Measurements from ENCODE around the gene ACAP3. TPM values are rescaled to one million over a fixed set of nuclear protein-coding genes. Genes with fewer than 3 reads are reported as not detected.
A peak's percentile ranks its signal among the peaks of the same experiment; 100 is the strongest.

ACAP3 gene
- total RNA-seq, 4 donors from 2014 or later, result 78.1 to 156 (median 110) TPM

DNA sequence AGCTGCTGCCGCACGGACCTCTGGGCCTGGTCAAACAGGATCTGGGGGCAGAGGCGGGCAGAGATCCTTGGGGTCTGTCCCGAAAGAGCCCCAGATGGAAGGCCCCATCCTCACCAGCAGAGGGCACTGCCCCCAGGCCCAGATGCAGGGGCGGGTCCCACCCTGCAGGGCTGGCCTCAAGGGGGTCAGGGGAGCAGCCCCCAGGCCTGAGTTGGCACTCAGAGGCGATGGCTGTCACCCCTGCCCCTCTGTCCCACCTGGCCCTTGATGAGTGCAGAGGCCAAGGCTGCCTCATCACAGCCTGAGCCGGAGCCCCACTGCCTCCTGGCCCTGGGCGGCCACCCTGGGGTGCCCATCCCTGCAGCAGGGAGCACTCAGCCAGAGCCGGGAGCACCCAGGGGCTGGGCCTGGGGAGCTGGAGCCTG, 5.7 kb downstream of the ACAP3 start:
- peaks cover 12 to 37% (median 27%) of the 10 kb centered on the region in 4 donors for H3K4me1 ChIP-seq
- H3K9me3 ChIP-seq, result no peaks in the 10 kb centered on the region
- TF ChIP-seq POLR2A (IDR thresholded peaks at IDR 0.05), result no peak
- TF ChIP-seq, protein P1, sequence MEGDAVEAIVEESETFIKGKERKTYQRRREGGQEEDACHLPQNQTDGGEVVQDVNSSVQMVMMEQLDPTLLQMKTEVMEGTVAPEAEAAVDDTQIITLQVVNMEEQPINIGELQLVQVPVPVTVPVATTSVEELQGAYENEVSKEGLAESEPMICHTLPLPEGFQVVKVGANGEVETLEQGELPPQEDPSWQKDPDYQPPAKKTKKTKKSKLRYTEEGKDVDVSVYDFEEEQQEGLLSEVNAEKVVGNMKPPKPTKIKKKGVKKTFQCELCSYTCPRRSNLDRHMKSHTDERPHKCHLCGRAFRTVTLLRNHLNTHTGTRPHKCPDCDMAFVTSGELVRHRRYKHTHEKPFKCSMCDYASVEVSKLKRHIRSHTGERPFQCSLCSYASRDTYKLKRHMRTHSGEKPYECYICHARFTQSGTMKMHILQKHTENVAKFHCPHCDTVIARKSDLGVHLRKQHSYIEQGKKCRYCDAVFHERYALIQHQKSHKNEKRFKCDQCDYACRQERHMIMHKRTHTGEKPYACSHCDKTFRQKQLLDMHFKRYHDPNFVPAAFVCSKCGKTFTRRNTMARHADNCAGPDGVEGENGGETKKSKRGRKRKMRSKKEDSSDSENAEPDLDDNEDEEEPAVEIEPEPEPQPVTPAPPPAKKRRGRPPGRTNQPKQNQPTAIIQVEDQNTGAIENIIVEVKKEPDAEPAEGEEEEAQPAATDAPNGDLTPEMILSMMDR (IDR thresholded peaks at IDR 0.05), result peak in 2 of 6 experiments; percentile 17 to 29
- H3K36me3 ChIP-seq, result peaks cover 0 to 5% (median 0%) of the 10 kb centered on the region in 3 donors
- DNase-seq, result no peak
- H3K4me3 ChIP-seq, result no peak overlapping the region
- H3K27me3 ChIP-seq, result no peaks in the 10 kb centered on the region
- H3K27ac ChIP-seq, result no peak overlapping the region

DNA sequence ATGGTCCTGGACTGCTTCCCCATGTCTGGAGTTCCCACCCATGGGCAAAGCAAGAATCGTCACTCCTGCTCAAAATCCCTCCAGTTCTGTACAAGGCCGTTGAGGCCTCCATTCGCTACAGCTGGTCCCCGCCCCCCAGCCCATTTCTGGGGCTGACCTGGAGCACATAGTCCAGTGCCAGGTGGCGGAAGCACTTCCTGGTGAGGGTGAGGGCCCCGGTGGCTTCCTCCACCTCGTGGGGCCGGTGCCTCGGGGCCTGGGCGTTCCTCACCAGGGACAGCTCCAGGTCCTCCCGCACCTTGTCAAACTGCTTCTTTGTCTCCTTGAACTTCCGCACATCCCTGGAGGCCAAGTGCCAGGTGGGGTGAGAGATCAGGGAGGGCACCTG, 7.4 kb downstream of the ACAP3 start:
- H3K27me3 ChIP-seq, result no peaks in the 10 kb centered on the region
- H3K36me3 ChIP-seq, result peaks cover 0 to 19% (median 0%) of the 10 kb centered on the region in 3 donors
- TF ChIP-seq POLR2A (IDR thresholded peaks at IDR 0.05), result no peak
- TF ChIP-seq, protein P1 (IDR thresholded peaks at IDR 0.05), result peak in 1 of 6 experiments; percentile 1
- no peak for DNase-seq
- no peak overlapping the region for H3K4me3 ChIP-seq
- H3K9me3 ChIP-seq, result no peaks in the 10 kb centered on the region
- no peak overlapping the region for H3K27ac ChIP-seq
- H3K4me1 ChIP-seq, result peaks cover 5 to 21% (median 11%) of the 10 kb centered on the region in 4 donors

DNA sequence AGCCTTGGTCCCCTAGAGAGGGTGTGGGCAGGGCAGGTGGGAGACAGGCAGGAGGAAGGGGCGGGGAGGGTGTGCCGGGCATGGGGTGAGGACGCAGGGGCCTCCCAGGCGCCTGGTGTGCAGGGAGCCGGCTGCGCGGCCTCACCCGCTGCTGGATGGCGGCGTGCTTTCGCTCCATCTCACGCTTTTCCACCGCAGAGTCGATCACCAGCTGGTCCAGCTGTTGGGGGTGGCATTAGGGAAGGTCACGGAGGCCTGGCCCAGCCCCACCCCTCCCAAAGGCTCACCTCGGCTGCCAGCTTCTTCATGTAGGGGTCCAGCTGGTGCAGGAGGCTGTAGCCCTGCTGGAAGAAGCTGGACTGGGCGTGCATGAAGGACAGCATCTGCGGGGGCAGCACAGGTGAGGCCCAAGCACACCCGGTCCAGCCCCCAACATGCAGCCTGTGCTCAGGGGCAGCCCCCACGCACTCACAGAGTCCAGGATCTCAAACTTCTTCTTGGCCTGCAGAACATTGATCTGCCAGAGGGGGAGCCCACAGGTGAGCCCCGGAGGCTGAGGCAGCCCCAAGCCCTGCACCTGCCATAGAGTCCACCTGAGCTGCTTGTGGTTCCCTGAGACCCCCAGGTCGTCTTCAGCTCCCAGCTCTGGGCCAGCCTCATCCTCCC, 7.9 kb downstream of the ACAP3 start:
- Histone ChIP-seq H3K27ac (no peak overlapping the region), H3K4me3 (no peak overlapping the region), H3K36me3 (peaks cover 0 to 25% (median 0%) of the 10 kb centered on the region in 3 donors), H3K4me1 (peaks cover 0 to 15% (median 5%) of the 10 kb centered on the region in 4 donors), H3K9me3 (no peaks in the 10 kb centered on the region), H3K27me3 (no peaks in the 10 kb centered on the region)
- TF ChIP-seq, protein P1 (IDR thresholded peaks at IDR 0.05), result peak in 4 of 6 experiments; percentile 23 to 42 (median 27)
- TF ChIP-seq POLR2A (IDR thresholded peaks at IDR 0.05), result no peak
- no peak for DNase-seq

DNA sequence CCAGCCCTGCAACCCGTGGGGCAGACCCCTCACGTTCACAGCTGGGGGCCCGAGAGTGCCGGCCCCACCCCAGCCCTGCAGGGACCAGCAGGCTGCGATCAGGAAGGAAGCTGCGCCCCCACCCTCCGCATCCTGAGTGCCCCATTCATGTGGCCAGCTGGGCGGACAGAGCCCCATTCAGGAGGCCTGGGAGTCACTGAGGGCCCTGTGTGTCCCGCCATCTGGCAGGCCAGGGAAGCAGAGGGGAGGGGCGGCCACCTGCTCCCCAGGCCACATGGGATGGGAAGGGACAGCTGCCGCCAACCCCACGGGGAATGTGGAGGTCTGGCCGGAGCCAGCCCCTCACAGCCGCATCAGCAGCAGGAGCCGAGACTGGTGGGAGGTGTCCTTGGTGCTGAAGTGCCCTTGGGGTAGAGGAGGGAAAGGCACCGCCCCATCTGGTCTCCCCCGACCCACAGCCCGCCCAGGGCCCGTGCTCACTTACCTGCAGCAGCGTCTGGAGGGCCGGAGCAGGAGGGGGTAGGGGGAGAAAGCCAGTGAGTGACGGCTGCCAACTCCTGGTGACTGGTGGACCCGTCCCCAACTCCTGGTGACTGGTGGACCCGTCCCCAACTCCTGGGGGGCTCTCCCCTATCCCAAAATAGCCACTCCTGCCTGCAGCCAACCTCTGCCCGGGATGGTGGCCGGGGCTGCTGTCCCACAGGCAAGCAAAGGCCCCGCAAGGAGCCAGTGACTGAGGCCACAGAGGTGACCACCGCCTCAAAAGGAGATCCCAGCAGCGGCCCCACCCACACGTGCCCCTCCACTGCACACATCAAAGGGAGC, 8.7 kb downstream of the ACAP3 start:
- no peak overlapping the region for H3K4me3 ChIP-seq
- peaks cover 0 to 8% (median under 1%) of the 10 kb centered on the region in 4 donors for H3K4me1 ChIP-seq
- DNase-seq, result no peak
- H3K36me3 ChIP-seq, result peaks cover 0 to 32% (median 0%) of the 10 kb centered on the region in 3 donors
- H3K27ac ChIP-seq, result no peak overlapping the region
- no peaks in the 10 kb centered on the region for H3K27me3 ChIP-seq
- TF ChIP-seq POLR2A (IDR thresholded peaks at IDR 0.05), result no peak
- TF ChIP-seq, protein P1 (IDR thresholded peaks at IDR 0.05), result no peak
- H3K9me3 ChIP-seq, result no peaks in the 10 kb centered on the region

DNA sequence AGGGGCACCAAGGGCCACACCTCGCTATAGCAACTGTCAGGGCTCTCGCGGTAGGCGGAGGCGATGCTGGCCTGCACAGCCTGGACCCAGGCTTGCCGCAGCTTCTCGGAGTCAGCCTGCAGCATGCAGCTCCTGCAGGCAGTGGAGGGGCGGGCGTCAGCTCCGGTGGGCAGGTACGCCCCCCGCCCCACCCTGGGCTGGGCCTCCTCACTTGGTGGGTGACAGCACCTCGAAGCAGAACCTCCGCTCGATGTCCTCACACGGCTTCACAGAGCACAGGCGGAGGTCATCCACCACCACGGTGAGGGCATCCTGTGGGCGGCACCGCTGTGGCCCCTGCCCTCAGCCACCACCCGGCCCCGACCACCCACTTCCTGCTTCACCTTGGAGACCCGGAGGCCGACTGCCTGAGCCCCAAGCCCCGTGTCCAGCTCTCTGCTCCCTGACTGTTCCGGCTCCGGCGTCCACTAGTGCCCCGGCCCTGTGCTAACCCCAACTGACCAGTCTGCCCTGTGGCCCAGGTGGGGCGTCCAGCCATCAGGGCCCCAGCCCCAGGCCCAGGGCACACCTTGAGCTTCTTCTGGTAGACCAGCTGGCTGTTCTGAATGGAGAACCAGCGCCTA, 9.8 kb downstream of the ACAP3 start:
- DNase-seq, result no peak

More for the DNA sequence above, 9.8 kb downstream of the ACAP3 start:
- Histone ChIP-seq H3K4me1 (no peaks in the 10 kb centered on the region), H3K4me3 (no peak overlapping the region), H3K27me3 (no peaks in the 10 kb centered on the region), H3K36me3 (peaks cover 0 to 33% (median 0%) of the 10 kb centered on the region in 3 donors), H3K27ac (no peak overlapping the region), H3K9me3 (no peaks in the 10 kb centered on the region)
- no peak for TF ChIP-seq POLR2A (IDR thresholded peaks at IDR 0.05)
- TF ChIP-seq, protein P1 (IDR thresholded peaks at IDR 0.05), result no peak

Measured in Peyer's patch (tissue), 4 donors.